K562 (cell line): ENCODE results near the gene AMIGO1. TPM values are rescaled to one million over a fixed set of nuclear protein-coding genes. Genes with fewer than 3 reads are reported as not detected.
A peak's percentile ranks its signal among the peaks of the same experiment; 100 is the strongest.

Experiments used
- AFF1 ChIP-seq, 2 experiments: fragments of 450-650 bp; IDR thresholded peaks; 2 replicates each; pipeline ENCODE4 v1.6.1; 2018; ENCODE audit warnings: mild to moderate bottlenecking in 2 of 2, low read depth in 1 of 2; ENCODE audit not compliant: partially characterized antibody in 2 of 2
- ARNT ChIP-seq, 2 experiments: fragments of 450-650 bp; IDR thresholded peaks; 2 replicates each; pipeline ENCODE4 v1.6.1; 2016; ENCODE audit warnings: mild to moderate bottlenecking in 1 of 2
- CBFB ChIP-seq: sonication (generic); formaldehyde crosslinking; IDR thresholded peaks from 2 replicates; pipeline ENCODE4 v1.4.0; 2020; ENCODE audit warnings: mild to moderate bottlenecking, missing genetic modification reagents
- CBX3 ChIP-seq, 2 experiments: IDR thresholded peaks; 1 replicate in 1 of 2; 2 replicates in 1 of 2; pipeline ENCODE4 v1.6.1; 2012; ENCODE audit warnings: inconsistent platforms in 2 of 2, low read length in 2 of 2, borderline replicate concordance in 1 of 2, control low read depth in 1 of 2
- EP300 ChIP-seq: IDR thresholded peaks from 2 replicates; pipeline ENCODE4 v1.6.1; 2012; ENCODE audit warnings: low read length, improper control_type of control experiment
- HCFC1 ChIP-seq: IDR thresholded peaks from 2 replicates; pipeline ENCODE4 v1.6.1; 2012; ENCODE audit warnings: low read depth, low read length, improper control_type of control experiment
- HDAC1 ChIP-seq, 2 experiments: fragments of 450-650 bp; IDR thresholded peaks; 2 replicates each; pipeline ENCODE4 v1.6.1; 2016 to 2017; ENCODE audit warnings: inconsistent platforms in 1 of 2, mild to moderate bottlenecking in 1 of 2, moderate library complexity in 1 of 2
- ILK ChIP-seq: fragments of 450-650 bp; IDR thresholded peaks from 2 replicates; pipeline ENCODE4 v1.6.1; 2016; ENCODE audit warnings: missing genetic modification characterization, low read depth, mild to moderate bottlenecking, missing compliant biosample characterization, moderate library complexity, borderline replicate concordance
- NCOR1 ChIP-seq: fragments of 450-650 bp; IDR thresholded peaks from 2 replicates; pipeline ENCODE4 v1.6.1; 2016; ENCODE audit warnings: mild to moderate bottlenecking, moderate library complexity
- NFRKB ChIP-seq: fragments of 450-650 bp; IDR thresholded peaks from 2 replicates; pipeline ENCODE4 v1.6.1; 2016; ENCODE audit warnings: low read depth
- NONO ChIP-seq, 2 experiments: fragments of 200-400 bp in 1 of 2; fragments of 450-650 bp in 1 of 2; formaldehyde crosslinking in 1 of 2; IDR thresholded peaks; 2 replicates each; pipeline ENCODE4 v1.6.1; 2017; ENCODE audit warnings: low read depth in 2 of 2, mild to moderate bottlenecking in 2 of 2, moderate library complexity in 2 of 2, low read length in 1 of 2
- PHF8 ChIP-seq: fragments of 200-600 bp; sonication (generic); IDR thresholded peaks from 2 replicates; pipeline ENCODE4 v1.6.1; 2012; ENCODE audit warnings: mixed run types, mild to moderate bottlenecking, inconsistent platforms, low read length, moderate library complexity, borderline replicate concordance
- SOX6 ChIP-seq: fragments of 450-650 bp; IDR thresholded peaks from 2 replicates; pipeline ENCODE4 v1.6.1; 2014; ENCODE audit warnings: mild to moderate bottlenecking
- SREBF2 ChIP-seq: sonication (generic); formaldehyde crosslinking; IDR thresholded peaks from 2 replicates; pipeline ENCODE4 v1.4.0; 2020; ENCODE audit warnings: mild to moderate bottlenecking, missing genetic modification reagents
- ZBTB33 ChIP-seq: sonication (generic); formaldehyde crosslinking; IDR thresholded peaks from 2 replicates; pipeline ENCODE4 v1.8.1; 2023; ENCODE audit warnings: mild to moderate bottlenecking, missing genetic modification reagents
- ZFP36 ChIP-seq: fragments of 150-350 bp; IDR thresholded peaks from 2 replicates; pipeline ENCODE4 v1.6.1; 2018; ENCODE audit warnings: low read length, low read depth; ENCODE audit not compliant: partially characterized antibody
- ZNF311 ChIP-seq: fragments of 250-450 bp; sonication (Bioruptor Pico); IDR thresholded peaks from 2 replicates; pipeline ENCODE4 v1.4.0; 2020; ENCODE audit warnings: mild to moderate bottlenecking, moderate library complexity
- ZNF699 ChIP-seq: fragments of 250-450 bp; sonication (Bioruptor Pico); IDR thresholded peaks from 2 replicates; pipeline ENCODE4 v1.8.0; 2021; ENCODE audit warnings: mild to moderate bottlenecking, moderate library complexity; ENCODE audit not compliant: insufficient replicate concordance
- ZNF785 ChIP-seq: fragments of 250-450 bp; sonication (Bioruptor Pico); IDR thresholded peaks from 2 replicates; pipeline ENCODE4 v1.4.0; 2020; ENCODE audit warnings: mild to moderate bottlenecking
- polyA plus RNA-seq, 8 experiments: library from polyadenylated mRNA; depleted of rRNA in 4 of 8; stranded (reverse) in 5 of 8; unstranded in 3 of 8; fragments of >200 nt; fragmentation: Nextera tagmentation in 2 of 8; fragmentation: Illumina TruSeq in 1 of 8; extraction: Ambion mirVana in 2 of 8; extraction: Trizol in 1 of 8; gene quantifications; 2 replicates each; pipeline versions ENCODE4 v1.2.1 to v1.2.3, GENCODE V29; 2011 to 2014; ENCODE audit warnings: inconsistent platforms in 1 of 8, missing spikeins in 1 of 8
- total RNA-seq, 7 experiments: library from RNA; depleted of rRNA in 6 of 7; stranded (reverse); fragments of >200 nt in 6 of 7; fragmentation: Illumina TruSeq in 2 of 7; extraction: Trizol in 2 of 7; gene quantifications; 2 replicates each; pipeline versions ENCODE4 v1.2.1 to v1.2.3, GENCODE V29; 2011 to 2021; ENCODE audit warnings: low replicate concordance in 1 of 7

AMIGO1 gene
- total and polyA plus RNA-seq, 9 of the 15 experiments (the other 6 are each of a cell fraction or from before 2014, with no cell fraction given), result 0.24 to 1.0 (median 0.54) TPM

- TF ChIP-seq HDAC1 (IDR thresholded peaks at IDR 0.05) (peak in 1 of 2 experiments; percentile 99; a peak in 2 of 4 replicates), NCOR1 (no peak; the same call in 1 of the 2 replicates), NFRKB (peak; percentile 88), CBFB (CRISPR knock-in tag) (peak; percentile 78; the same call in 1 of the 2 replicates), HCFC1 (peak; percentile 84), ARNT (IDR thresholded peaks at IDR 0.05) (peak in 1 of 2 experiments; percentile 90; a peak in 3 of 4 replicates), EP300 (no peak; the same call in 1 of the 2 replicates), ZNF311 (CRISPR knock-in tag) (0 out of 2 replicates have a peak, but pooled peaks have one; percentile 27), SOX6 (peak; percentile 50), ZBTB33 (CRISPR knock-in tag) (no peak), ZNF785 (CRISPR knock-in tag) (no peak), ILK (tag) (no peak), SREBF2 (CRISPR knock-in tag) (no peak), CBX3 (IDR thresholded peaks at IDR 0.05; ENCODE audit: borderline replicate concordance in 1 of 2, low read length in 2 of 2) (peak in 1 of 2 experiments; percentile 59; a peak in 2 of 3 replicates), ZFP36 (peak; percentile 50), NONO (IDR thresholded peaks at IDR 0.05; ENCODE audit: low read depth in 2 of 2, low read length in 1 of 2) (peak in 1 of 2 experiments; percentile 87; a peak in 1 of 4 replicates), ZNF699 (CRISPR knock-in tag) (no peak), PHF8 (peak; percentile 89), AFF1 (IDR thresholded peaks at IDR 0.05; ENCODE audit: low read depth in 1 of 2, partially characterized antibody in 2 of 2) (peak; percentile 68 to 94)
Observed at GRCh38 chr1:109483672-109484518, 25.6 kb downstream of the AMIGO1 start, which contains the start of gene ATXN7L2 (continued).
